ENCODE measurements around the gene RNPEPL1. TPM values are rescaled to one million over a fixed set of nuclear protein-coding genes. Genes with fewer than 3 reads are reported as not detected.
"Not testable (repeated sequence)": the region's sequence is repeated elsewhere in the genome, so short reads cannot be mapped to it uniquely, and the experiment has no call there.

RNPEPL1 gene
- total RNA-seq, 4 donors from 2014 or later: 31.9 to 124 (median 99.6) TPM

GRCh38 chr2:240615820-240616547 is 47.7 kb downstream of the RNPEPL1 start:
- Histone ChIP-seq H3K27ac (no peak overlapping the region), H3K4me3 (no peak overlapping the region), H3K27me3 (no peaks in the 10 kb centered on the region), H3K36me3 (no peaks in the 10 kb centered on the region), H3K4me1 (peaks cover 4 to 8% of the 10 kb centered on the region in 2 donors), H3K9me3 (no peaks in the 10 kb centered on the region)
- no peak for ATAC-seq
- TF ChIP-seq POLR2A (IDR thresholded peaks at IDR 0.05) (no peak), CTCF (IDR thresholded peaks at IDR 0.05 in 4 of 5, conservative IDR thresholded peaks at IDR 0.05 in 1 of 5) (no peak)
- intact Hi-C loops (cut with DNase I; ENCODE audit: low total_unique reads) (no loop called here), in situ Hi-C loops (cut with MboI; ENCODE audit: low sequenced_read_pairs in 4 of 4) (no loop called here)
- DNase-seq: peak in 1 of 2 donors; percentile 1

- H3K9me3 ChIP-seq; H3K4me1 ChIP-seq; H3K36me3 ChIP-seq; DNase-seq; in situ Hi-C loops (cut with MboI; ENCODE audit: low sequenced_read_pairs in 4 of 4); H3K27me3 ChIP-seq; ATAC-seq; intact Hi-C loops (cut with DNase I; ENCODE audit: low total_unique reads); H3K27ac ChIP-seq; H3K4me3 ChIP-seq: not testable (repeated sequence)
These were observed 48.8 kb downstream of the RNPEPL1 start for GRCh38 chr2:240616860-240617666.

GRCh38 chr2:240618776-240619175 is 50.5 kb downstream of the RNPEPL1 start:
- Histone ChIP-seq H3K4me3 (no peak overlapping the region), H3K27me3 (no peaks in the 10 kb centered on the region), H3K36me3 (no peaks in the 10 kb centered on the region), H3K27ac (no peak overlapping the region), H3K4me1 (no peaks in the 10 kb centered on the region), H3K9me3 (no peaks in the 10 kb centered on the region)
- DNase-seq (peak in 1 of 2 donors; percentile 1), ATAC-seq (no peak)
- intact Hi-C loops (cut with DNase I; ENCODE audit: low total_unique reads): no loop called here
- TF ChIP-seq CTCF (IDR thresholded peaks at IDR 0.05 in 4 of 5, conservative IDR thresholded peaks at IDR 0.05 in 1 of 5) (no peak), POLR2A (IDR thresholded peaks at IDR 0.05) (no peak)
- in situ Hi-C loops (cut with MboI; ENCODE audit: low sequenced_read_pairs in 4 of 4): no loop called here

GRCh38 chr2:240619506-240620148 is 51.3 kb downstream of the RNPEPL1 start:
- H3K9me3 ChIP-seq: no peaks in the 10 kb centered on the region
- ATAC-seq: no peak
- TF ChIP-seq CTCF (IDR thresholded peaks at IDR 0.05 in 4 of 5, conservative IDR thresholded peaks at IDR 0.05 in 1 of 5): no peak
- no peak overlapping the region for H3K27ac ChIP-seq
- H3K4me1 ChIP-seq: no peaks in the 10 kb centered on the region
- H3K36me3 ChIP-seq: no peaks in the 10 kb centered on the region
- DNase-seq: peak in 1 of 2 donors; percentile 1
- in situ Hi-C loops (cut with MboI; ENCODE audit: low sequenced_read_pairs in 4 of 4): no loop called here
- H3K4me3 ChIP-seq: no peak overlapping the region
- intact Hi-C loops (cut with DNase I; ENCODE audit: low total_unique reads): no loop called here
- H3K27me3 ChIP-seq: no peaks in the 10 kb centered on the region

Measured in gastrocnemius medialis (tissue), 4 donors.